ENCODE data around the gene F5.

Gene F5

DNA sequence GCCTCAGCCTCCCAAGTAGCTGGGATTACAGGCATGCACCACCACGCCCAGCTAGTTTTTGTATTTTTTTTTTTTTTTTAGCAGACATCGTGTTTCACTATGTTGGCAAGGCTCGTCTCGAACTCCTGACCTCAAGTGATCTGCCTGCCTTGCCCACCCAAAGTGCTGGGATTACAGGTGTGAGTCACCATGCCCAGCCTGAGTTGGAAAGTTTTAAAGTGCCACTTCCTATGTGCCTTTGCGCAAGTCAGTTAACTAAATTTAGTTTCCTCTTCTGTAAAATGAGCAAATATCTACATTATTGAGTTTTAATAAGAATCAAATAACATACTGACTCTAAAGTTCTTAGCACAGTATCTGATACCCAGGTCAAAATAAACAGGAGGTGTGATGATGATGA lies 112.9 kb downstream of the F5 start:
- Mint-ChIP-seq H3K4me3 (no peak overlapping the region), H3K4me1 (ENCODE audit: low read depth) (no peaks in the 10 kb centered on the region), H3K27ac (no peak overlapping the region), H3K36me3 (peaks cover 12% of the 10 kb centered on the region), H3K9me3 (ENCODE audit: low read depth) (no peaks in the 10 kb centered on the region), H3K27me3 (no peaks in the 10 kb centered on the region)

DNA sequence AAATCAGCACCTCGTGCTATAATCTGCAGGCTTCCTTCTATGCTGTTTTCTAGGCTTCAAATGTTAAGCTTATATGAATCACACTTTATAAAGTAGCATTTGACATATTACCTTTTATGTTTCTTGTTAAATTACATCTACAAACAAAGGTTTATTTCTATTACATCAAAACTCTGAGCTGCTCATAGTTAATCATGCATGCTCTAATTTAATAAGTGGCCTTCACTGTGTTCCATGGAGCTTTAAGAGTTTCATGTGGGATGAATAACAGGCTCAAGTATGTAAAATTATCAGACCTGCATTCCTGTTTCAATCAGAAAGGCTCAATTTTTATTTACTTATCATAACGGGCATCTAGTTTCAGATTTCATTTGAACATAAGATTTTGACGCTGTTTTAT lies 113.5 kb downstream of the F5 start:
- Mint-ChIP-seq H3K27ac (no peak overlapping the region), H3K36me3 (peaks cover 12% of the 10 kb centered on the region), H3K4me1 (ENCODE audit: low read depth) (no peaks in the 10 kb centered on the region), H3K4me3 (no peak overlapping the region), H3K27me3 (no peaks in the 10 kb centered on the region), H3K9me3 (ENCODE audit: low read depth) (no peaks in the 10 kb centered on the region)

DNA sequence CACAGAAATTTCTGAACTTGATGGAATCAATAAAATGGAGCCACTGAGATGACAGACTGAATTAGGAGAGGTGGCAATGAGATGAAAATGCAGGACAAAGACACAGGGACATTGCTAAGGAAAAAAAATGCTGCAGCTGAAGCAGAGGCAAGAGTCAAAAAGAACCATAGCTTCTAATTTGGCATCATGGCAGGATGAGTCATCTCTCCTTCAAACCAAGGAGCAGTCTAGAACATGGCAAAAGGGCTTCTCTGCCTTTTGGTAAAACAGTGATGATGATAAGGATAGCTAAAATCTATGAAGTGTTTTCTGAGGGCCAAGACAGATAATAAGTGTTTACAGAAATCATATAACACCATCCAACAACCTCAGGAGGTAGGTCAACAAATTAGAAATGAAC lies 117.3 kb downstream of the F5 start:
- Mint-ChIP-seq H3K36me3 (peaks cover 2% of the 10 kb centered on the region), H3K9me3 (ENCODE audit: low read depth) (no peaks in the 10 kb centered on the region), H3K27me3 (no peaks in the 10 kb centered on the region), H3K27ac (no peak overlapping the region), H3K4me1 (ENCODE audit: low read depth) (no peaks in the 10 kb centered on the region), H3K4me3 (no peak overlapping the region)

GRCh38 chr1:169466259-169467230 lies 119.7 kb downstream of the F5 start:
- H3K9me3 Mint-ChIP-seq (ENCODE audit: low read depth): no peaks in the 10 kb centered on the region
- H3K36me3 Mint-ChIP-seq: peaks cover 2% of the 10 kb centered on the region
- H3K4me3 Mint-ChIP-seq: no peak overlapping the region
- H3K27ac Mint-ChIP-seq: no peak overlapping the region
- peaks cover 5% of the 10 kb centered on the region for H3K4me1 Mint-ChIP-seq (ENCODE audit: low read depth)
- H3K27me3 Mint-ChIP-seq: no peaks in the 10 kb centered on the region

DNA sequence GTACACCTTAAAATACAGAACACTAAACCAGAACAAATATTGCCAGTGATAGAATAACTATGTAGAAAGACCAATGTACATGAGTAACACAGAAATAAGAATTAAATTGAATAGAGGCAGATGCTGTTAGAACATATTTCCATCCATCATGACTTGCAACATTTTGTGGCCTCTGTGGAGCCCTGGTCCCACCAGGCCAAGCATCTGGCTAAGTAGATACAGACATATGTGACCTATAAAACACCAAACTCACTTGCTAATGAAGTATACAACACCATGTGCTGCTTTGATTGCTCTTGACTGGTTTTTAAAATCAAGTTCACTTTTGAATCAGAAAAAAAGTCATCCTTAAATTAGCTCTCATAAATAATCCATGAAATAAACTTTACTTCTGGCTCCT lies 121.0 kb downstream of the F5 start:
- H3K4me1 Mint-ChIP-seq (ENCODE audit: low read depth): peaks cover 13% of the 10 kb centered on the region
- H3K36me3 Mint-ChIP-seq: peaks cover 2% of the 10 kb centered on the region
- peaks cover 5% of the 10 kb centered on the region for H3K27me3 Mint-ChIP-seq
- H3K27ac Mint-ChIP-seq: no peak overlapping the region
- H3K4me3 Mint-ChIP-seq: no peak overlapping the region
- H3K9me3 Mint-ChIP-seq (ENCODE audit: low read depth): no peaks in the 10 kb centered on the region

Data from activated naive CD8-positive, alpha-beta T cell (primary cell).